Measurements from ENCODE around the gene MBOAT2.

- TF ChIP-seq CTCF (IDR thresholded peaks at IDR 0.05; ENCODE audit: insufficient read depth, low read length) (no peak), POLR2AphosphoS5 (IDR thresholded peaks at IDR 0.05; ENCODE audit: low read depth) (no peak)
Measured at GRCh38 chr2:9030841-9031240, 27.4 kb upstream of the MBOAT2 start.

Measured in HL-60 (cell line).